HepG2 (cell line): Measurements from ENCODE around the gene EPHB4. TPM values are rescaled to one million over a fixed set of nuclear protein-coding genes. Genes with fewer than 3 reads are reported as not detected.
A peak's percentile ranks its signal among the peaks of the same experiment; 100 is the strongest.

ENCODE experiments used
- DPF2 ChIP-seq: sonication (generic); formaldehyde crosslinking; IDR thresholded peaks from 2 replicates; pipeline ENCODE4 v1.4.0; 2020; ENCODE audit warnings: mild to moderate bottlenecking, low read depth, missing genetic modification reagents, borderline replicate concordance
- ELF3 ChIP-seq: IDR thresholded peaks from 2 replicates; pipeline ENCODE4 v1.6.1; 2016; ENCODE audit warnings: missing genetic modification reagents, missing compliant biosample characterization
- HNRNPH1 ChIP-seq: fragments of 200-400 bp; formaldehyde crosslinking; optimal IDR thresholded peaks from 2 replicates; pipeline ENCODE3; 2017; ENCODE audit warnings: mild to moderate bottlenecking, low read depth, low read length
- MAFF ChIP-seq: IDR thresholded peaks from 2 replicates; pipeline ENCODE4 v1.6.1; 2011; ENCODE audit warnings: low read depth, low read length, improper control_type of control experiment
- RNF2 ChIP-seq: fragments of 450-650 bp; conservative IDR thresholded peaks from 2 replicates; pipeline ENCODE4 v1.6.1; 2016; ENCODE audit warnings: low read depth
- YEATS2 ChIP-seq: sonication (generic); formaldehyde crosslinking; IDR thresholded peaks from 2 replicates; pipeline ENCODE4 v1.4.0; 2020; ENCODE audit warnings: missing genetic modification reagents, borderline replicate concordance
- ZC3H4 ChIP-seq: sonication (generic); formaldehyde crosslinking; IDR thresholded peaks from 2 replicates; pipeline ENCODE4 v1.4.0; 2020; ENCODE audit warnings: missing genetic modification reagents, borderline replicate concordance
- ZFYVE20 ChIP-seq: sonication (generic); formaldehyde crosslinking; IDR thresholded peaks from 2 replicates; pipeline ENCODE4 v1.8.0; 2023; ENCODE audit warnings: low read depth, mild to moderate bottlenecking, moderate library complexity, missing genetic modification reagents, borderline replicate concordance
- ZNF101 ChIP-seq: sonication (generic); formaldehyde crosslinking; IDR thresholded peaks from 2 replicates; pipeline ENCODE4 v1.4.0; 2020; ENCODE audit warnings: mild to moderate bottlenecking, low read depth, missing genetic modification reagents, borderline replicate concordance
- ZNF143 ChIP-seq: sonication (generic); formaldehyde crosslinking; IDR thresholded peaks from 2 replicates; pipeline ENCODE4 v1.4.0; 2020; ENCODE audit warnings: missing genetic modification reagents
- ZNF30 ChIP-seq: sonication (generic); formaldehyde crosslinking; IDR thresholded peaks from 2 replicates; pipeline ENCODE4 v1.5.0; 2020; ENCODE audit warnings: mild to moderate bottlenecking, missing genetic modification reagents
- ZNF33A ChIP-seq: sonication (generic); formaldehyde crosslinking; IDR thresholded peaks from 2 replicates; pipeline ENCODE4 v1.5.1; 2020; ENCODE audit warnings: missing genetic modification reagents, mild to moderate bottlenecking, moderate library complexity, borderline replicate concordance
- ZNF772 ChIP-seq: sonication (generic); formaldehyde crosslinking; IDR thresholded peaks from 2 replicates; pipeline ENCODE4 v1.5.0; 2020; ENCODE audit warnings: mild to moderate bottlenecking, missing genetic modification reagents
- polyA plus RNA-seq, 8 experiments: library from polyadenylated mRNA; depleted of rRNA in 3 of 8; stranded (reverse) in 7 of 8; unstranded in 1 of 8; fragments of >200 nt; fragmentation: Illumina TruSeq in 4 of 8; extraction: Trizol in 4 of 8; gene quantifications; 2 replicates each; pipeline versions ENCODE4 v1.2.1 to v1.2.3, GENCODE V29; 2011 to 2016; ENCODE audit warnings: low read depth in 4 of 8, missing spikeins in 1 of 8, mixed read lengths in 1 of 8; ENCODE audit not compliant: insufficient read depth in 1 of 8
- total RNA-seq, 5 experiments: library from RNA; depleted of rRNA; stranded (reverse); fragments of >200 nt; fragmentation: Illumina TruSeq; extraction: Trizol; gene quantifications; 2 replicates each; pipeline ENCODE4 v1.2.3, GENCODE V29; 2016; ENCODE audit warnings: low read depth in 1 of 5
- TF ChIP-seq, protein P1 (sequence below): sonication (generic); formaldehyde crosslinking; IDR thresholded peaks from 2 replicates; pipeline ENCODE4 v1.4.0; 2020; ENCODE audit warnings: missing genetic modification reagents
- TF ChIP-seq, protein P2 (sequence below): sonication (generic); formaldehyde crosslinking; IDR thresholded peaks from 2 replicates; pipeline ENCODE4 v1.4.0; 2020; ENCODE audit warnings: mild to moderate bottlenecking, low read depth, missing genetic modification reagents
- TF ChIP-seq, protein P3 (sequence below): sonication (generic); IDR thresholded peaks from 2 replicates; pipeline ENCODE4 v1.6.1; 2016; ENCODE audit warnings: low read depth, borderline replicate concordance
- TF ChIP-seq, protein P4 (sequence below): sonication (generic); formaldehyde crosslinking; IDR thresholded peaks from 2 replicates; pipeline ENCODE4 v1.4.0; 2020; ENCODE audit warnings: mild to moderate bottlenecking, missing genetic modification reagents

The EPHB4 gene
- total and polyA plus RNA-seq, 2 of the 13 experiments (the other 11 are each of a cell fraction or from before 2014, with no cell fraction given): 61.4 to 69.6 TPM

DNA sequence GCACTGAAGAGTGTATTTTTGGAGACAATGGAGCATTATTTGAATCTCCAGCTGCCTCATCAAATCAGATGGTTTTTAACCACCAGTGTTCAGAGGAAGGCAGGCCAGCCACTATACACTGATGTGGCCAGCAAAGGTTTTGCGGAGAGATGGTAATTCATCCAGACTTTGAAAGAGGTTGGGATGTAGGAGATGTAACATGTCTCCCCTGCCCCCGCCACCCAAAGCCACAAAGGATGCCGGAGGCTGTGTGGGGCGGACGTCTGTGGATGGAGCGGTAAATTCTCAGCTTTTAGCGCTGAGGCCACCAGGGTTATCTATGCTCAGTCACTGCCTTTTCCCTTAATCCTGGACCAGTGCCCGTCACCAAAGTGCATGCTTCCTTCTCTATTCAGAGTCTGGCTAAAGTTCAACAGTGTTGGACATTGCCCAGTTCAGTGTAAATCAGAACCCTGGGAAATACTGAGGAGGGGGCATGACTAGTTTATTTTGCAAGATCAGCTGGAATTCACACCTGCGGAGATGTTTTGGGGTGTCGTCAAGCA, 36.2 kb upstream of the EPHB4 start (continued):
- TF ChIP-seq, protein P1, sequence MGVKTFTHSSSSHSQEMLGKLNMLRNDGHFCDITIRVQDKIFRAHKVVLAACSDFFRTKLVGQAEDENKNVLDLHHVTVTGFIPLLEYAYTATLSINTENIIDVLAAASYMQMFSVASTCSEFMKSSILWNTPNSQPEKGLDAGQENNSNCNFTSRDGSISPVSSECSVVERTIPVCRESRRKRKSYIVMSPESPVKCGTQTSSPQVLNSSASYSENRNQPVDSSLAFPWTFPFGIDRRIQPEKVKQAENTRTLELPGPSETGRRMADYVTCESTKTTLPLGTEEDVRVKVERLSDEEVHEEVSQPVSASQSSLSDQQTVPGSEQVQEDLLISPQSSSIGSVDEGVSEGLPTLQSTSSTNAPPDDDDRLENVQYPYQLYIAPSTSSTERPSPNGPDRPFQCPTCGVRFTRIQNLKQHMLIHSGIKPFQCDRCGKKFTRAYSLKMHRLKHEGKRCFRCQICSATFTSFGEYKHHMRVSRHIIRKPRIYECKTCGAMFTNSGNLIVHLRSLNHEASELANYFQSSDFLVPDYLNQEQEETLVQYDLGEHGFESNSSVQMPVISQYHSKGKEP: no peak
- TF ChIP-seq ZFYVE20 (CRISPR knock-in tag): no peak
- peak; percentile 88 for TF ChIP-seq MAFF
- TF ChIP-seq ELF3: no peak
- TF ChIP-seq ZNF101 (CRISPR knock-in tag): no peak
- TF ChIP-seq ZNF33A (CRISPR knock-in tag): no peak
- TF ChIP-seq ZNF30: no peak
- TF ChIP-seq ZNF772: no peak
- TF ChIP-seq, protein P2, sequence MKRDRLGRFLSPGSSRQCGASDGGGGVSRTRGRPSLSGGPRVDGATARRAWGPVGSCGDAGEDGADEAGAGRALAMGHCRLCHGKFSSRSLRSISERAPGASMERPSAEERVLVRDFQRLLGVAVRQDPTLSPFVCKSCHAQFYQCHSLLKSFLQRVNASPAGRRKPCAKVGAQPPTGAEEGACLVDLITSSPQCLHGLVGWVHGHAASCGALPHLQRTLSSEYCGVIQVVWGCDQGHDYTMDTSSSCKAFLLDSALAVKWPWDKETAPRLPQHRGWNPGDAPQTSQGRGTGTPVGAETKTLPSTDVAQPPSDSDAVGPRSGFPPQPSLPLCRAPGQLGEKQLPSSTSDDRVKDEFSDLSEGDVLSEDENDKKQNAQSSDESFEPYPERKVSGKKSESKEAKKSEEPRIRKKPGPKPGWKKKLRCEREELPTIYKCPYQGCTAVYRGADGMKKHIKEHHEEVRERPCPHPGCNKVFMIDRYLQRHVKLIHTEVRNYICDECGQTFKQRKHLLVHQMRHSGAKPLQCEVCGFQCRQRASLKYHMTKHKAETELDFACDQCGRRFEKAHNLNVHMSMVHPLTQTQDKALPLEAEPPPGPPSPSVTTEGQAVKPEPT (CRISPR knock-in tag): no peak
- no peak for TF ChIP-seq DPF2 (CRISPR knock-in tag)
- no peak for TF ChIP-seq ZNF143 (CRISPR knock-in tag)
- TF ChIP-seq YEATS2 (CRISPR knock-in tag): no peak
- TF ChIP-seq, protein P3, sequence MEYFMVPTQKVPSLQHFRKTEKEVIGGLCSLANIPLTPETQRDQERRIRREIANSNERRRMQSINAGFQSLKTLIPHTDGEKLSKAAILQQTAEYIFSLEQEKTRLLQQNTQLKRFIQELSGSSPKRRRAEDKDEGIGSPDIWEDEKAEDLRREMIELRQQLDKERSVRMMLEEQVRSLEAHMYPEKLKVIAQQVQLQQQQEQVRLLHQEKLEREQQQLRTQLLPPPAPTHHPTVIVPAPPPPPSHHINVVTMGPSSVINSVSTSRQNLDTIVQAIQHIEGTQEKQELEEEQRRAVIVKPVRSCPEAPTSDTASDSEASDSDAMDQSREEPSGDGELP: 0 out of 2 replicates have a peak, but pooled peaks have one; percentile 39
- TF ChIP-seq HNRNPH1: no peak
- TF ChIP-seq, protein P4, sequence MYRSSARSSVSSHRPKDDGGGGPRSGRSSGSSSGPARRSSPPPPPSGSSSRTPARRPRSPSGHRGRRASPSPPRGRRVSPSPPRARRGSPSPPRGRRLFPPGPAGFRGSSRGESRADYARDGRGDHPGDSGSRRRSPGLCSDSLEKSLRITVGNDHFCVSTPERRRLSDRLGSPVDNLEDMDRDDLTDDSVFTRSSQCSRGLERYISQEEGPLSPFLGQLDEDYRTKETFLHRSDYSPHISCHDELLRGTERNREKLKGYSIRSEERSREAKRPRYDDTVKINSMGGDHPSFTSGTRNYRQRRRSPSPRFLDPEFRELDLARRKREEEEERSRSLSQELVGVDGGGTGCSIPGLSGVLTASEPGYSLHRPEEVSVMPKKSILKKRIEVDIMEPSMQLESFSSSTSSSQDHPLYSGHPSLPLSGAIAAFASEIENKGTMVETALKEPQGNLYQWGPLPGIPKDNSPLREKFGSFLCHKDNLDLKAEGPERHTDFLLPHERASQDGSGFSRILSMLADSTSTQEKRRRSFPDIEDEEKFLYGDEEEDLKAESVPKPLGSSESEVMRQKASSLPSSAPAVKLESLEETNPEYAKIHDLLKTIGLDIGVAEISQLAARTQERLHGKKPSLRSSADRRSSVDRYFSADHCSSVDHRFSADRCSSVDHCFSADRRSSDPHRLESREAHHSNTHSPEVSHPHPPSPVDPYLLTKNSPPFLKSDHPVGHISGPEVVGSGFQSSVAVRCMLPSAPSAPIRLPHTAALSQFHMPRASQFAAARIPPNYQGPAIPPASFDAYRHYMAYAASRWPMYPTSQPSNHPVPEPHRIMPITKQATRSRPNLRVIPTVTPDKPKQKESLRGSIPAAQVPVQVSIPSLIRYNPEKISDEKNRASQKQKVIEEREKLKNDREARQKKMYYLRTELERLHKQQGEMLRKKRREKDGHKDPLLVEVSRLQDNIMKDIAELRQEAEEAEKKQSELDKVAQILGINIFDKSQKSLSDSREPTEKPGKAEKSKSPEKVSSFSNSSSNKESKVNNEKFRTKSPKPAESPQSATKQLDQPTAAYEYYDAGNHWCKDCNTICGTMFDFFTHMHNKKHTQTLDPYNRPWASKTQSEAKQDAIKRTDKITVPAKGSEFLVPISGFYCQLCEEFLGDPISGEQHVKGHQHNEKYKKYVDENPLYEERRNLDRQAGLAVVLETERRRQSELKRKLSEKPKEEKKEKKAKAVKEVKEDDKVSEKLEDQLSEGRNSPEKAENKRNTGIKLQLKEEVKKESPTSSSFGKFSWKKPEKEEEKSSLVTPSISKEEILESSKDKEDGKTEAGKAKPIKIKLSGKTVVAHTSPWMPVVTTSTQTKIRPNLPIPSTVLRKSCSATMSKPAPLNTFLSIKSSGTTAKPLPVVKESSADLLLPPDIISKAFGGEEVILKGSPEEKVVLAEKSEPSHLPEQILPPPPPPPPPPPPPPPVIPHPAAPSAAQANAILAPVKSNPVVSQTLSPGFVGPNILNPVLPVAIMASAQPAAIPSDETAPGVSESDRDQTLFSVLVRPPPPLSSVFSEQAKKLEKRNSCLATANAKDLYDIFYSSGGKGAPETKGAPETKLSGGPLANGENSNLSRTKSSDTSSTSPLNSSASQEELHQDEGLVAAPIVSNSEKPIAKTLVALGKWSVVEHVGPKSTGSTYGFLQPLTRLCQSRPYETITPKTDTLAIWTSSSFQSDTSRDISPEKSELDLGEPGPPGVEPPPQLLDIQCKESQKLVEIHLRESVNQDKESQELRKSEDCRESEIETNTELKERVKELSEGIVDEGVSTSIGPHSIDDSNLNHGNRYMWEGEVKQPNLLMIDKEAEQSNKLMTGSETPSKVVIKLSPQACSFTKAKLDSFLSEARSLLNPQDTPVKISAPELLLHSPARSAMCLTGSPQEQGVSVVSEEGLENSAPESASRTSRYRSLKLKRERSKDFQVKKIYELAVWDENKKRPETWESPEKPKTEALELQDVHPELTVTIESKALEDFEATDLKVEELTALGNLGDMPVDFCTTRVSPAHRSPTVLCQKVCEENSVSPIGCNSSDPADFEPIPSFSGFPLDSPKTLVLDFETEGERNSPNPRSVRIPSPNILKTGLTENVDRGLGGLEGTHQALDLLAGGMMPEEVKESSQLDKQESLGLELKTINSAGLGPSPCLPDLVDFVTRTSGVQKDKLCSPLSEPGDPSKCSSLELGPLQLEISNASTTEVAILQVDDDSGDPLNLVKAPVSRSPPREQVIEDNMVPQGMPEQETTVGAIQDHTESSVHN (CRISPR knock-in tag): no peak
- no peak for TF ChIP-seq ZC3H4 (CRISPR knock-in tag)
- TF ChIP-seq RNF2: no peak
